Adrenal gland (tissue), 12 donors: ENCODE measurements around the gene SCLY. TPM values are rescaled to one million over a fixed set of nuclear protein-coding genes. Genes with fewer than 3 reads are reported as not detected.
A peak's percentile ranks its signal among the peaks of the same experiment; 100 is the strongest.

Source experiments
- DNase-seq, 7 donors: peaks; one replicate each; pipeline ENCODE4 v3.0.0-alpha.2; 2019 to 2020
- H3K27ac ChIP-seq, 5 donors: fragments of 200-600 bp; sonication (generic) in 4 of 5; 1 replicate in 3 of 5; 2 replicates in 2 of 5; pipeline versions ENCODE4 v1.5.1 to v1.8.0; 2016 to 2020; ENCODE audit warnings: mild to moderate bottlenecking in 1 of 5
- H3K27me3 ChIP-seq: fragments of 200-600 bp; 2 replicates; pipeline ENCODE4 v1.8.0; 2021
- H3K36me3 ChIP-seq, 2 donors: fragments of 200-600 bp; replicated peaks in 1 of 2; 1 replicate in 1 of 2; 2 replicates in 1 of 2; pipeline versions ENCODE4 v1.5.1 to v1.8.0; 2018 to 2022
- H3K4me1 ChIP-seq, 2 donors: fragments of 200-600 bp; replicated peaks in 1 of 2; 1 replicate in 1 of 2; 2 replicates in 1 of 2; pipeline versions ENCODE4 v1.5.1 to v1.8.0; 2018 to 2021
- H3K4me3 ChIP-seq, 4 donors: fragments of 200-600 bp; sonication (generic) in 3 of 4; one replicate each; pipeline ENCODE4 v1.5.1; 2016 to 2018
- H3K9me3 ChIP-seq, 3 donors: fragments of 200-600 bp; sonication (generic) in 1 of 3; replicated peaks in 1 of 3; 1 replicate in 2 of 3; 2 replicates in 1 of 3; pipeline versions ENCODE4 v1.5.1 to v1.8.0; 2016 to 2021
- POLR2A ChIP-seq, 2 donors: fragments of 450-650 bp; IDR thresholded peaks; one replicate each; pipeline ENCODE4 v1.6.1; 2017; ENCODE audit warnings: antibody characterized with exemption in 2 of 2, mild to moderate bottlenecking in 2 of 2, moderate library complexity in 1 of 2
- WGBS, 4 donors: extraction: QIAGEN DNeasy Blood & Tissue Kit in 2 of 4; methylation state at CpG; one replicate each; pipeline versions ENCODE4 v1.1.5 to v1.1.7; 2013 to 2017; 5-methylcytosine and 5-hydroxymethylcytosine counted together
- intact Hi-C, 2 donors: fragments of 100-400 bp; cut with DNase I; formaldehyde crosslinking; loops; one replicate each; pipeline versions ENCODE4 v1.14.1 to v1.15.0; 2022 to 2023
- polyA plus RNA-seq, 3 donors: library from polyadenylated mRNA; stranded (reverse); fragments of 200-250 nt in 2 of 3; fragments of 350-450 nt in 1 of 3; fragmentation: Illumina TruSeq in 1 of 3; extraction: RNeasy Lipid Tissue Mini Kit (QIAGEN cat#74804) in 1 of 3; gene quantifications; one replicate each; pipeline ENCODE4 v1.2.3, GENCODE V29; 2013 to 2014
- total RNA-seq, 9 donors: library from RNA; depleted of rRNA in 4 of 9; stranded (reverse); fragments of >200 nt in 4 of 9; fragments of 120-200 nt in 1 of 9; fragmentation: NEBNext Ultra II Directional in 1 of 9; extraction: Animal tissue kit (Norgen Biotek cat#: 25700) in 1 of 9; gene quantifications; one replicate each; pipeline versions ENCODE4 v1.1.0 to v1.2.4, GENCODE V29; 2013 to 2023
- TF ChIP-seq, protein P1 (sequence below), 6 experiments: fragments of 450-650 bp in 4 of 6; fragments of 200-600 bp in 2 of 6; sonication (generic) in 1 of 6; IDR thresholded peaks; 1 replicate in 5 of 6; 2 replicates in 1 of 6; pipeline versions ENCODE4 v1.5.1 to v1.8.0; 2016 to 2021; ENCODE audit warnings: antibody characterized with exemption in 6 of 6, mild to moderate bottlenecking in 2 of 6, moderate library complexity in 1 of 6
- donor health status: healthy with polysubstance abuse.
- donor health status: Bipolar disorder and iron deficiency.
- donor health status: DM: yes; HTN: yes; CAD: no.
- donor health status: DM: no; HTN: no; CAD: no.
- donor health status: DM: no; HTN: no; CAD: no.
- donor health status: DM: yes; HTN: yes; CAD: no.

SCLY gene
- total and polyA plus RNA-seq, 12 donors = 2.4 to 11.0 (median 8.0) TPM

DNA sequence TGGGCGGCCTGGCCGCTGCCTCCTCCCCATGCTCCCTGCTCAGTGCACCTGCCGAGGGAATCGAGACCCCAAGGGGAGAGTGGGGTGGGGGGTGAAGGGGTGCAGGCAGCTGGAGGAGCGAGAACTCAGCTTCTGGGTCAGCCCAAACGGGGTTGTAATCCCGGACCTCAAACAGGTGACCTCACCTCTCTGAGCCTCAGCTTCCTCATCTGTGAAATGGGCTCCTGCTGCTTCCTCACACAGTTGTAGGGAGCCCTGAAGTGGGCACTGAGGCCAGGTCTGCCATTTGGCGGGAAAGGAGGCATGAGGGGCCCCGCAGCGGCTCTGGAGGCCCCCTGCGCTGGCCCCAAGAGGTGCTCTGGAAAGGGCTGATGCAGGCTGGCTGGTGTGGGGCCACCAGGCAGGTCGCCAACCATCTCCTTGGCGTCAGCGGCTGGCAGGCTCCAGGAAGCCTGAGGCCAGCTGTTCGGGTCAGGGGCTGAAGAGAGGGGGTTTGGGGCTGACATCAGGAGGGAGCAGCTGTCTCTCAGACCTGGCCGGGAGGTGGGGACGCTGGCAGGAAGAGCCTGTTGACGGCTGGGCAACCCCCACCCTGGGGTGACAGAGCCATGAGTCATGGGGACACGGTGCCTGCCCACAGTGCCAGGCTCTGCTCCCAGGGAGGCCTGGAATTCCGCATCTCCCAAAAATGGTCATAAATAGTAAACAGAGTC lies 82.6 kb downstream of the SCLY start:
- no peak overlapping the region for H3K4me3 ChIP-seq
- H3K4me1 ChIP-seq = no peaks in the 10 kb centered on the region
- H3K27me3 ChIP-seq = no peaks in the 10 kb centered on the region
- DNase-seq = peak in 3 of 7 donors; percentile 33 to 50 (median 33)
- TF ChIP-seq, protein P1, sequence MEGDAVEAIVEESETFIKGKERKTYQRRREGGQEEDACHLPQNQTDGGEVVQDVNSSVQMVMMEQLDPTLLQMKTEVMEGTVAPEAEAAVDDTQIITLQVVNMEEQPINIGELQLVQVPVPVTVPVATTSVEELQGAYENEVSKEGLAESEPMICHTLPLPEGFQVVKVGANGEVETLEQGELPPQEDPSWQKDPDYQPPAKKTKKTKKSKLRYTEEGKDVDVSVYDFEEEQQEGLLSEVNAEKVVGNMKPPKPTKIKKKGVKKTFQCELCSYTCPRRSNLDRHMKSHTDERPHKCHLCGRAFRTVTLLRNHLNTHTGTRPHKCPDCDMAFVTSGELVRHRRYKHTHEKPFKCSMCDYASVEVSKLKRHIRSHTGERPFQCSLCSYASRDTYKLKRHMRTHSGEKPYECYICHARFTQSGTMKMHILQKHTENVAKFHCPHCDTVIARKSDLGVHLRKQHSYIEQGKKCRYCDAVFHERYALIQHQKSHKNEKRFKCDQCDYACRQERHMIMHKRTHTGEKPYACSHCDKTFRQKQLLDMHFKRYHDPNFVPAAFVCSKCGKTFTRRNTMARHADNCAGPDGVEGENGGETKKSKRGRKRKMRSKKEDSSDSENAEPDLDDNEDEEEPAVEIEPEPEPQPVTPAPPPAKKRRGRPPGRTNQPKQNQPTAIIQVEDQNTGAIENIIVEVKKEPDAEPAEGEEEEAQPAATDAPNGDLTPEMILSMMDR (IDR thresholded peaks at IDR 0.05) = no peak
- no peak for TF ChIP-seq POLR2A (IDR thresholded peaks at IDR 0.05)
- H3K27ac ChIP-seq = no peak overlapping the region
- WGBS, 4 donors = 55 to 66% (median 60%) methylated on average over 9 to 20 of the region's 20 CpGs
- intact Hi-C loops = no loop called here
- no peaks in the 10 kb centered on the region for H3K36me3 ChIP-seq
- H3K9me3 ChIP-seq = no peaks in the 10 kb centered on the region

- intact Hi-C loops = no loop called here
- H3K36me3 ChIP-seq = no peaks in the 10 kb centered on the region
- H3K4me1 ChIP-seq = no peaks in the 10 kb centered on the region
- no peak for TF ChIP-seq POLR2A (IDR thresholded peaks at IDR 0.05)
- TF ChIP-seq, protein P1 (IDR thresholded peaks at IDR 0.05) = no peak
- 82 to 100% (median 86%) methylated on average over 2 to 5 of the region's 5 CpGs for WGBS, 4 donors
- DNase-seq = no peak
- H3K4me3 ChIP-seq = no peak overlapping the region
- no peaks in the 10 kb centered on the region for H3K27me3 ChIP-seq
- H3K9me3 ChIP-seq = no peaks in the 10 kb centered on the region
- no peak overlapping the region for H3K27ac ChIP-seq
These were observed 83.5 kb downstream of the SCLY start for GRCh38 chr2:238144262-238144661.

DNA sequence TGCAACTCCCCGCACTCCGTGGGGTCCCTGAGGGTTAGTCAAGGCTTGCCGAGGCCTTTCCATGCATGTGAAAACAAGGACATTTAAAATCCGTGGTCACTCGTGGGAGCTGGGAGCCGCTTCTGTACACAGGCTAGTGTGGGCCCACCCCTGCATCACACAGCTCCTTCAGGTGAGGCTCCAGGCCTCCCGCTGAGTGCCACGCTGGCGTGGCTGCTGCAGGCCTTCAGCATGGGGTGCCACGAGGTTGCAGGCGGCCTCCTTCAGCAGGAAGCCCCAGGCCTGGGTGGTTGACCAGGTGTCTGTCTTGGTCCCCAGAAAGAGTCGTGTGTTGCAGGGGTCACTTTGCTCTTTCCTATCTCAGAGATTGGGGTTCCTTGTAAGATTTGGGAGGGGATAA lies 84.2 kb downstream of the SCLY start:
- H3K36me3 ChIP-seq = no peaks in the 10 kb centered on the region
- no peaks in the 10 kb centered on the region for H3K4me1 ChIP-seq
- 79 to 92% (median 89%) methylated on average over 4 to 12 of the region's 12 CpGs for WGBS, 4 donors
- no peaks in the 10 kb centered on the region for H3K9me3 ChIP-seq
- intact Hi-C loops = no loop called here
- no peak for DNase-seq
- H3K27ac ChIP-seq = no peak overlapping the region
- no peaks in the 10 kb centered on the region for H3K27me3 ChIP-seq
- TF ChIP-seq, protein P1 (IDR thresholded peaks at IDR 0.05) = no peak
- no peak for TF ChIP-seq POLR2A (IDR thresholded peaks at IDR 0.05)
- no peak overlapping the region for H3K4me3 ChIP-seq

GRCh38 chr2:238145851-238146250 lies 85.0 kb downstream of the SCLY start:
- intact Hi-C loops = no loop called here
- TF ChIP-seq, protein P1 (IDR thresholded peaks at IDR 0.05) = no peak
- TF ChIP-seq POLR2A (IDR thresholded peaks at IDR 0.05) = no peak

More at GRCh38 chr2:238145851-238146250, 85.0 kb downstream of the SCLY start:
- Histone ChIP-seq H3K4me1 (no peaks in the 10 kb centered on the region), H3K27me3 (no peaks in the 10 kb centered on the region), H3K36me3 (no peaks in the 10 kb centered on the region), H3K27ac (no peak overlapping the region), H3K4me3 (no peak overlapping the region), H3K9me3 (no peaks in the 10 kb centered on the region)
- no peak for DNase-seq
- 74 to 94% (median 85%) methylated on average over 4 to 12 of the region's 12 CpGs for WGBS, 4 donors
